Sigmoid colon (tissue), 4 donors: ENCODE measurements around the gene THSD7B.

Experiments
- EP300 ChIP-seq, 4 donors: sonication (generic); formaldehyde crosslinking; IDR thresholded peaks; one replicate each; pipeline ENCODE4 v1.6.1; 2017; ENCODE audit warnings: antibody characterized with exemption in 4 of 4
- POLR2A ChIP-seq, 2 donors: fragments of 450-650 bp; IDR thresholded peaks; one replicate each; pipeline ENCODE4 v1.6.1; 2016; ENCODE audit warnings: antibody characterized with exemption in 2 of 2, mild to moderate bottlenecking in 2 of 2, moderate library complexity in 2 of 2
- POLR2AphosphoS5 ChIP-seq, 4 donors: sonication (generic); formaldehyde crosslinking; IDR thresholded peaks; one replicate each; pipeline ENCODE4 v1.6.1; 2017; ENCODE audit warnings: antibody characterized with exemption in 4 of 4
- TF ChIP-seq, protein P1 (sequence below), 4 experiments: fragments of 450-650 bp in 3 of 4; fragments of 200-600 bp in 1 of 4; IDR thresholded peaks; one replicate each; pipeline ENCODE4 v1.5.1; 2016 to 2019; ENCODE audit warnings: antibody characterized with exemption in 4 of 4, mild to moderate bottlenecking in 3 of 4, moderate library complexity in 2 of 4

DNA sequence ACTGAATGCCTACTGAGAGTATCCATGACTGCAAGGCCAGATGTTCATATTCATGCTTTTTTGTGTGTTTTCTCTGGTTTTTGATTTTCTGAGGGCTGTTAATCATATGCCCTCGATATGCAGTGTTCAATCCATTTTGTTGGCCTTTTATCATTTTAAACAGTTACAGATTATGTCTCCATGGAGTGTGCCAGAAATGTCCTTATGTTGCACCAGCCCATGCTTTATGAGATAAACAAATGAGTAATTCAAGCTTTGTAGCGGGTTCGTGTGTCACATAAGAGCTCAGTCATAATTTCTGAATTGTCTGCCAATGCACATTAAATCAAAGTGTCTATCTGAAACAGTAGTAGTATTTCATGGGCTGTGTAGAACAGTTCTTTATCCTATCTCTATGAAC lies 583.0 kb downstream of the THSD7B start:
- TF ChIP-seq, protein P1, sequence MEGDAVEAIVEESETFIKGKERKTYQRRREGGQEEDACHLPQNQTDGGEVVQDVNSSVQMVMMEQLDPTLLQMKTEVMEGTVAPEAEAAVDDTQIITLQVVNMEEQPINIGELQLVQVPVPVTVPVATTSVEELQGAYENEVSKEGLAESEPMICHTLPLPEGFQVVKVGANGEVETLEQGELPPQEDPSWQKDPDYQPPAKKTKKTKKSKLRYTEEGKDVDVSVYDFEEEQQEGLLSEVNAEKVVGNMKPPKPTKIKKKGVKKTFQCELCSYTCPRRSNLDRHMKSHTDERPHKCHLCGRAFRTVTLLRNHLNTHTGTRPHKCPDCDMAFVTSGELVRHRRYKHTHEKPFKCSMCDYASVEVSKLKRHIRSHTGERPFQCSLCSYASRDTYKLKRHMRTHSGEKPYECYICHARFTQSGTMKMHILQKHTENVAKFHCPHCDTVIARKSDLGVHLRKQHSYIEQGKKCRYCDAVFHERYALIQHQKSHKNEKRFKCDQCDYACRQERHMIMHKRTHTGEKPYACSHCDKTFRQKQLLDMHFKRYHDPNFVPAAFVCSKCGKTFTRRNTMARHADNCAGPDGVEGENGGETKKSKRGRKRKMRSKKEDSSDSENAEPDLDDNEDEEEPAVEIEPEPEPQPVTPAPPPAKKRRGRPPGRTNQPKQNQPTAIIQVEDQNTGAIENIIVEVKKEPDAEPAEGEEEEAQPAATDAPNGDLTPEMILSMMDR (IDR thresholded peaks at IDR 0.05), result no peak
- TF ChIP-seq POLR2A (IDR thresholded peaks at IDR 0.05), result no peak
- TF ChIP-seq POLR2AphosphoS5 (IDR thresholded peaks at IDR 0.05), result no peak
- no peak for TF ChIP-seq EP300 (IDR thresholded peaks at IDR 0.05)
